Activated gamma-delta T cell (primary cell): ENCODE results near the gene SND1.

Experiments used
- DNase-seq: peaks from one replicate; lab custom pipeline; 2025; lab: John Stamatoyannopoulos, UW

SND1 gene

DNA sequence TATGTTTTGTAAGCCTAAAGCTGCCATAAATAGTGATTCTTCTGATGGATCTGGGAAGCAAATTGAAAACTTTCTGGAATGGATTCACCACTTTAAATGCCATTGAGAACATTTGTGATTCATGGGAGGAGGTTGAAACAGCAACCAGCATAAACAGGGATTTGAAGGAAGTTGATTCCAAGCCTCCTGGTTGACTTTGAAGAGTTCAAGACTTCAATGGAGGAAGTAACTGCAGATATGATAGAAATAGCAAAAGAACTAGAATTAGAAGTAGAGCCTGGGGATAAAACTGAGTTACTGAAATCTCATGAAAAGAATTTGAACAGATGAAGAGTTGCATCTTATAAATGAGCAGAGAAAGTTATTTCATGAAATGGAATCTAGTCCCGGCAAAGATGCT is 280.1 kb downstream of the SND1 start:
- DNase-seq, result no peak

DNA sequence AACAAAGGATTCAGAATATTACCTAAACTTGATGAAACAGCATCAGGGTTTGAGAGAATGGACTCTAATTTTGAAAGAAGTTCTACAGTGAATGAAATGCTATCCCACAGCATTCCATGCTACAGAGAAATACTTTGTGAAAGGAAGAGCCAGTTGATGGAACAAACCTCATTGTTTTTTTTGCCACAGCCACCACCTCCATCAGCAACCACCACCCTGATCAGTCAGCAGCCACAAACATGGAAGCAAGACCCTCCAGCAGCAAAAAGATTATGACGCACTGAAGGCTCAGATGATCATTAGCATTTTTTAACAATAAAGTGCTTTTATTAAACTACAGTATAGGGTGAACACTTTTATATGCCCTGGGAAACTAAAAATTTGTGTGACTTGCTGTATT is 280.5 kb downstream of the SND1 start:
- DNase-seq, result no peak

DNA sequence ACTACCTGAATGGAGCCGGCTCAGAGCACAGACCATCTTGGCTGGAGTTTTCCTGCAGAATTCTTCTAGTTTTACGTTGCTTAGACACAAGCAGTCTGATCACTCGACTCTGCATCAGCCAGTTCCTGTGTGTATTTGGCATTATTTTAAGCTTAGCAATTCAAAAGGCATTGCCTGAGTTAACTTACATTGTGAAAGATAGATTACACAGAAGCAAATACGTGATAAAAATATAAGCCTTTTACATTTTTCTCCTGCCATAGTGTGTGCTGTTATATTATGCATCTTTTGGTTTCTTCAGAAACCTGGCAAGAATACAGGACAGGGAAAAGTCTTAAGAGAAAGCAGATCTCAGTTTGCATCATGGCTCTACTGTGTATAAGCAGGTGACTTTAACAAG is 281.2 kb downstream of the SND1 start:
- DNase-seq, result no peak

DNA sequence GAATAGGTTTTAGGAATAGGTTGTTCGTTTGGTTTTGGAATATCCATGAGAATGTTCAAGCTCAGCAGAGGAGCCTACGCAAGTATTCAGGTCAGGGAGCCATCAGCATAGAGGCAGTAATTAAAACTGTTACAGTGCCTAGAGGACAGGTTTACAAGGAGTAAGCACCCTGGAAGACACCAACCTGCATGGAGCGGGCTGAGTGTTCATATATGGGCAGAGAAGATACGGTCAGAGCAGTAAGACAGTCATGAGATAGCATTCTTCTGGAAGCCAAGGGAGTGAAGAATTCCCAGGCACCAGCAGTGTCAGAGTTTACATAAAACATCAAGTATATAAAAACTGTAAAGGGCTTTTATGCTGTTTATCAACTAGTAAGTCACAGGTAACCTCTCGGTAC is 282.7 kb downstream of the SND1 start:
- DNase-seq, result no peak

DNA sequence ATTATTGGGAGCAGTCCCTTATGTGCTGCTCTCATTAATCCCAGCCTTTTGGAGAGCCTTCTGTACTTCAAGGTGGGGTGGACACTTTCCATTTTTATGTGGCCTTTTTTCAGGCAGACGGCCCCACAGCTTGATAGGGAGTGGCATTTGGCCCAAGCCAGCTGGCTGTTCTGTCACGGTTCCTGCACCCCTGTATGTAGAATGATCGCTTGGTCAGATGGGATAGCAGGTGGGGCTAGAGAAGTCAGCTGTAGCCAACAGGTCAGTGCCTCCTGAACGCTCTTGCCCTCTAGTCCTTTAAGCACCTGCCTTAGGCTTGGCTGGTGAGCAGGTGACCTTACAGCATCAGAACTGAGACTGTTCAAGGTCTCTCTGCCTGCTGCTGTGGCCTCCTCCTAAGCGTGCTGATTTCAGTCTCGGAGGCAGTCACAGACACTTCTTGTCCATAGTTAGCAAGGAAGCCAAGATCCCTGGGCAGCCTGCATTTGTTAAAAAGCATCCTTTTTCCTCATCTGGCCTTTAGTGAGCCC is 283.9 kb downstream of the SND1 start:
- DNase-seq, result no peak

DNA sequence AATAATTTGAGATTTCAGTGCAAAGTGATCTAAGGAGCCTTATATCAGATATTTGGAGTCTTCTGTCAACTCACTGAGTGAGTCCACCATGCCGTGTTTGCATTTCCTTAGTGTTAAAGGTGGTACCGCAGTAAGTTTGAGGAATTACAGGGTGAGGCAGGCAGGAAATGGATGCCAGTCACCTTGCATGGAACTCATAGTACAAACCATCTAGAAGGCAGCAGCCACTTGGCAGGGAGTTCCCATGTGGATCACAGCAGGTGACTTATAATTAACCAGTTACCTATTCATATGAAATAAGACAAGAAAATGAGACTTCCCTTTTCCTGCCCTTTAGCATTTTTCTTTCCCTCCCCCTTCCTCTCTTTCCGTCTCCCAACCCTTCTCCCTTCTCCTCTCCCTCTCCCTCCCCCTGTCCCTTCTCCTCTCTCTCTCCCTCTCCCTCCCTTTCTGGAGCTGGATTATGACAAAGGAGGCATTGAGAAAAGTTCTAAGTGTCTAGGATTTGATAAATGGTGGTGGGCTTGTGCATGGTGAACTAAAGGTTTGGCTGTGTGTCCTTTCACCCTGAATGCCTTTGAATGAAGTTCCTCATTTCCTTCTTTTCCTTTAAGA is 285.2 kb downstream of the SND1 start:
- no peak for DNase-seq

DNA sequence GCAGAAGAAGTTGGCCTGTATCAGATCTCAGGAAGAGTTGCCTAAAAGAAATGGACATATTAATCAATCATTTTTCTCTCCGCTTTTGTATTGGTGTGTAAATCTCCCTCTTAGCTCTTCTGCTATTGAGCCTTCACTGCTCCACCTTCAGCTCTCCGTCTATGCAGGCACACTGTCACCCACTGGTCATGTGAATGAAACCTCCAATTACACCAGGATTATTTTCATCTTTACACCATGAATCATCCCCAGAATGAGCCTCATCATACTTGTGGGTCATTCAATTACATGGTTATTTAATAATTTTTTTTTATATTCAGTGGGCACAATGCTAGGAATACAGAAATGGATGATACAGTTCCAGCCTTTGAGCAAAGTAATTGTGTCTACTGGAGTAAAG is 286.6 kb downstream of the SND1 start:
- DNase-seq, result no peak

DNA sequence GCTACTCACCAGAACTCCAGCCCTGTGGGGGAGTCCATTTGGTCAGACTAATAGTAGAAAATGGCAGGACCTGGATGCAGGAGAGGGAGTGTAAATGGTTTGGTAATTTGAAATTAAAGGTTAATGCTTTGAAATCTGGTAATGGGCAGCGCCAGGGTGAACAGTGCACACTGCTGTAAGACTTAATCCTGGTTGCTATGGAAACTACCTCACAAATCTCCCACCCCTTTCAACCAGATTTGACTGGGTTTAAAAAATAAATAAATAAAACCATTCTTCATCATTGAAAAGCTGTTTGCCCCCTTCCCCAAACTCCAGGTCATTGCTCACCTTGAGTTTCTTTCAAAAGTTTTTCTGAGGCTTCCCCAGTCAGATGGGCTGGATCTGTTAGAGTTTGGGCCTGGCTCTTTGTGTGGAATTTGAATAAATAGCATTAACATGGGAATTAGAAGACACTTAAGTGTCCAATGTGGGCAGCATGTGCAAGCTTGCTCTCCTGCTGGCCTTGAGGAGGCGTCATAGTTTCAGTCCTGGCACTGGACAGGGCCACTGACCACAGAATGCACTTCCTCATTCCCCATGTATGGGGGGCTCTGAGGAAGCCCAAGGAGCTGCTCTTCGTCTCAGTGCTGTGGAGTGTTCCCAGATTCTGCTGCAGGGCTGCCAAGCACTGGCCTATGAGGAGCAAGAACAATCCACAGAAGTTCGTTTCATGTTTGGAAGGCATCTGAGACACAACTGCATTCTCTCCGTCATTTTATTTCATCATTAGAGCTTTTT is 288.6 kb downstream of the SND1 start:
- DNase-seq, result no peak

DNA sequence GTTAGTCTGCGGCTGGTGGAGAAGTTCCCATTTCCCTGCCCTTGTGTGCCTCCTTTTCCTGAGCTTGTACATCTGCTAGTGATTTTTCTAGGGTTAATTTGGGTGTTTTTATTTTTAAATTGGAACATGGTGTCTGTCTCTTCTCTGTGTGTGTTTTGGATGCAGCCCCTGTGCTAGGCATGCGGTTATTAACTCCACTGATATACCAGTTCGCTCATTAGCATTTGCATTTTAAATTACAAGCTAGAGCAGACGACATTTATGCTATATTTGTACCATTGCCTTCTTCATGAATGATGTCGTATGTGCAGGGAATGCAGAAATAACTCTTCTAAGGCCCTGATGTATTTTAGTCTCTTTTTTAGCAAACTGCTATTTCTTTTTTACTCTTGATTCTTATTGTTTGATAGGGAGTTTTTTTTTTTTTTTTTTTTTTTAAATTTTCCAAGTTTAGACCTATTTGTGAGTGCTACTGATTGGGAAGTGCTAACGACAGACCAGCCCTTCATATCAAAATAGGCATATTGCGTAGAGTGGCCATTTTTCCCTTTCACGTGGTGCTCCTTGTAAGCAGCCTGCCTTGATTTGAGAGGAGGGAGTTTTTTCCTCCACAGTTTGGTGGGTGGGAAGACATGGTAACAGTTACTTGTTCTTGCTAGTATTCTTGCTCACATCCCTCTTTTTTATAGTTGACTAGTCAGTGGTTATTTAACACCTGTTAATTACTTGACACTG is 289.6 kb downstream of the SND1 start:
- DNase-seq, result no peak

DNA sequence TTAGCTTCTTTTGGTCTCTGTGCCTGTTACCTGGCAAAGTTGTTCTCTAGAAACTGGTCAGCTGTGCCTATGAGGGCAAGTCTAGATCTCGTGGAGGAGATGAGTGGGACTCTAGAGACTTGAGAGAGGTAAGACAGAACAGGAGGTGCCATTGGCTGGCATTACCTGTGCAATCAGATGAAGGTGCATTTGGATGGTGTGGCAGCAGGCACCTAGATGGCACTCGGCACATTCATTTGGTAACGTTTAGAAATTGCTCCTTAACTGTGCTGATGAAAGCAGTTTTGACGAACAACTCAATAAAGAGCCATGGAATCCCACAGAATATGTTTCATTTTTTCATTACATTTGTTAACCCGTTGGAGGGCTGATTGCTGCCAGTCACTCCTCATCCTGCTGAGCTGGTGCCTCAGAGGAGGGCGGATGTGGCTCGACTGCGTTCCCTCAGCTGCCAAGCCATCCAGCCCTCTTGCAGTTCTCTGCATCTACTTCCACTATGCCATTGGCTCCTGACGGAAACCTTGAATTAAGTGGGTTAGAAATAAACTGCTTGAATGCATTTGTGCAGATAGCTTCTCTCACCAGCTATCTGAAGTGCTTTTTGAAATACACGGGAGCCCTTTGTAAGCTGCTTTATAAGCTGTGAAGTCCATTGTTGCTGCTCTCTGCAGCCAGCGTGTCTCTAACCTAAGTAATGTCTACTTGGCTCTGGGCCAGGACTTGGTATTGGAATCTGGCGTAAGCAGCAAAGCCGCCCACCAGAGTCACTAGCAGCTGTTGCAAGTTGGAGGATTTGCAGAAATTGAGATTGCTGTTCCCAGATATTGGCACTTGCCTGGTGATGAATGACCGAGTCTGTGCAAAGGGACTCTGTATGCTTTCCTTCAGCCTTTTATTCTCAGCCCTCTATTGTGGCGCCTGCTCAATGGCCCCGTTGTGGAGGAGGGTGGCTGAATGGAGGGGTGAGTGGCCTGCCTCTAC is 291.8 kb downstream of the SND1 start:
- no peak for DNase-seq

DNA sequence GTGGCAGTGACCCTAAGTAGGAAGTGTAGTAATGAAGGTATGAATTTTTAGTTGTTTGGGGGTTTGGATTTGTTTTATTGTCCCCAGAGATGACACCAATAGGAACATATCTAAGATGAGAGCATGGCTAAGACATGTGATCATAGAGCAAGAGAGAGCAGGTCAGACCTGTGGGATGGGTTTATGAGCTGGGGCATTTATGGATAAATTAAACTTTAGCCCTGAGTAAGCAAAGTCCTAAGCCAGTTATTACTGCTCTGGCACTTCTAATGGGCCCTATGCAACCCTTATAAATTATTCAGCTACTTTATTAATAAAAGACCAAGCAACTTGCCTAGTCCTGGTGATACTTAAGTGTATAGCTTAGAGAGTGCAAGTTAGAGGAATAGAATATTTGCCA is 294.1 kb downstream of the SND1 start:
- no peak for DNase-seq

DNA sequence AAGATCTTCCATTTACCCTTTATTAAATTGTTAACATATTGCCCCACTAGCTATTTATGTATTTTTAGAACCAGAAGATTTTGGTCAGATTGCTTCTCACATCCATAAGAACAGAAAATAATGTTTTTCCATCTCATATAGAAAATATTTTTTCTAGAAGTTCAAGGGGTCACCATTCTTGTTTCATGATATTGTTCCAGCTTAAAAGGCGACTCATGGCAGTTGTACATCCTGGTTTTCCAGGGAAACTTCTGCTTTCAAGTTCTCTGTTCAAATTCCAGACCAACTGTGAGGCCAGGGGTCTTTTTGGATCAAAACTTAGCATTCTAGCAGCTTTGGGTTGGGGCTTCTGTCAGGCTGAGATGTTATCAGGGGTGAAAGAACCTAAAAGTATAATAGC is 294.9 kb downstream of the SND1 start:
- DNase-seq, result no peak

DNA sequence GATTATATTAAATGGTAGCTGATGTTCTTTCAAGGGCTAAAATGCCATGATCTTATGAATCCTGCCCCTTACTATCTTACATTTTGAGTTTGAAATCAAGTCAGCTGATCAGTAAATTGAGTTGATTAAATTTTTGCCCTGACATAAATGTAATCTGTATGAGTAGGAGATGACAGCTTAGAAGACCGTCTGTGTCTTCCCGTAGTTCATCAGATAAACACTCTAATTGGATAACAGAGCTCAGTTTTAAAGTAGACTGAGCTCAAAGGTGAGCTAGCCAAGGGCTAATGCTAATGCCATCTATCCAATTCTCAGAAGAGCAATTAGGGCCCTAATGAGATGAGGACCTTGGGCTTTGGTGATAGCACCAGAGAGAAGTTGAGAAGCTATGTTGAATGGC is 296.3 kb downstream of the SND1 start:
- no peak for DNase-seq

DNA sequence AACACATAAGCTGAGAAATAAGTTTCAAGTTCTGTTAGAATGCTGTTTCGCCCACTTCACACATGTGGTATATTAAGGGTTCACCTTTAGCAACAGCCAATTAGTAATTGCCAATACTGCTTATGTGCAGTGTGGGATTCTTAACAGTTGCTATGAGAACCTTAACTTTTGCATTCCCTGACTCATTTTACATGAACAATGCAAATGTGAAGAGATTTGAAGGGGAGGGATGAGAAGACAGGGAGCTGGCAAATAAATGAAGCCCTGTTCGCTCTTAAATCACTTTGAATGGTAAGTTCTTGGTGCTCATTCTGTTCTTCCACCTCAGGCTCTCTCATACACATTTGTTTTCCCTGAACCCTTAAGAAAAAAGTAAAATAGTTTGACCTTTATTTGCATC is 296.9 kb downstream of the SND1 start:
- DNase-seq, result no peak

DNA sequence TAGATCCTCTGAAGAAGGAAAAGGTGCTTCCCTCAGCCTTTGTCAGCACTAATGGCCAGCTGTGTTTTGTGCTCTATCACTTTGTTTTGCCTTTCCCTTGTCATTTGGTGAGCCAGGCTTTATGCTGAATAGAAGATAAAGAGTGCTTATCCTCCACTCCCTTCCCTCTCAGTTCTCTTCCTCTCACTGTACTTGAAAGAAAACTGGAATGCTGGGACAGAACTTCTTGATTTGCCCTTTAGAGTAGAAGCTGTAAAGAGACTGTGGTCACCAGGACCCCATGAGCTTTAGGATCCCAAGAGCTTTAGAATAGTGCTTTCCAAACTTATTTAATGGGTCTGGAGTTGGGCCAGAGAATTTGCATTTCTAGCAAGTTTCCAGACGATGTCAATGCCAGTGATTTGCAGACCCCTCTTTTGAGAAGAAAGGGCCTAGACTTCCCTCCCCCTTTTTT is 297.8 kb downstream of the SND1 start:
- no peak for DNase-seq

DNA sequence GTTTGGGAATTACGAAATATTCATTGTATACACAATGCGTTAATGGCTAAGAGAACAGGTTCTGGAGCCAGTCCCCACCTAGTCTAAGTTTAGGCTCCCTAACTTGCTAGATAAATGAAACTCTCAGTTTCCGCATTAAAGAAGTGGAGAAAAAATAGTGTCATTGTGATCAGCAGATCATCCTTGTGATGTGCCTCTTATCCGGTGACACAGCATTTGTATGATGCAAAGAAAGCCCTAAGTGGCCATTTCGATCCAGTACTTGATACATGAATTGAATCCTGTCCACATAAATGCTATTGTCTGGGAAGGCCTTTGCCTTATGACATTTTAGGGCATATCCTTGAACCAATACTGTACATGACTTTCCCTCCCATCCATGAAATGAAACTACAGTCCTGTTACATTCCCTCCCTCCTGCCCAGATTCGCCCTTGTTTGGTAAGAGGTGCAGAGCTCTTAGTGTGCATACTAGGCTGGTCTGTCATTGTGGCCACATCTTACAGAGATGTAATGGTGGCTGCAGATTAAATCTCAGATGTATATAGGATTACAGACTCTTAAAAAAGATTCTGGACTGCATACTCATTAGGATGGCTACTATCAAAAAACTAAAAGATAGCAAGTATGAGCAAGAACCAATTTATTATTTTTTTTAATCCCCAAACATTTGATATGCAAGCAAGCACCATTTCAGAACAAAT is 298.4 kb downstream of the SND1 start:
- DNase-seq, result no peak

DNA sequence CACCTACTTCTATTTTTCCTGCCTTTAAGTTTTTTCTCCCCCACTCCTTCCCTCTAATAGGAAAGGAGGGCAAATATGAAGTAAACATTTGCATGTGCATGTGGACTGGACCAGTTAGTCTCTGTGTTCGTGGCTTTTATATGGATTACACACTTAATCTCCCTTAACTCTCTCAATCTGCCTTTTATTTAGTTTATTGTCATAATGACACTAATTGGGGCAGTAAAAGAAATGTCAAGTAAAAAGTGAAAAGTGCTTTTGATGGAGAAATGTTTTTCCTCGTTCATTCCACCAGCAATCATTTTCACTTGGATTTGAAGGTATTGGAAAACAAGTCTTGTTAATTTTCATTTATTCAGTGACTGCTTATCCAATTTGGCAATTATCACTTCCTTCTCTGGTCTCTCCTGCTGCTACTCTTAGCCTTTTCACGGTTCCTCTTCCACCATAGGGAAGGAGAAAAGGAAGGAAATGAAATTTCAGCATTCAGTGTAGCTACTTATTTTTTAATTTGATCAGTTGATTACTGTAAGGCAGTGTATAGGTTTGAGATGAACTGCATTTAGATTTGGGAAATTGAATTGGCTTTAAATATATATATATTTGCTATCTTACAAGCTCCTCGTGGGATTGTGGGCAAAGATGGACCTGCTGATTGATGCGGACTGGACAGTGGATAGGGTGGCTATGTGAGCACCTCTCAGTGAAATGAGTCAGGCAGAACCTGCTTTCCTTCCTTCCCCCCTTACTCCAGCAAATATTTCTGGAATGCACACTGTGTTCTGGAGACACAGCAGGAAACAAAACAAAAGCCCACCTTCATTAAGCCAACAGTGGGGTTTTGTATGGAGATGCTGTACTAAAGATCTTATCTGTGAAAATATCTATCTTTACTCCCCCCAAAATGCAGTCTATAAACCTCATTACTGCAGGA is 301.7 kb downstream of the SND1 start:
- no peak for DNase-seq

DNA sequence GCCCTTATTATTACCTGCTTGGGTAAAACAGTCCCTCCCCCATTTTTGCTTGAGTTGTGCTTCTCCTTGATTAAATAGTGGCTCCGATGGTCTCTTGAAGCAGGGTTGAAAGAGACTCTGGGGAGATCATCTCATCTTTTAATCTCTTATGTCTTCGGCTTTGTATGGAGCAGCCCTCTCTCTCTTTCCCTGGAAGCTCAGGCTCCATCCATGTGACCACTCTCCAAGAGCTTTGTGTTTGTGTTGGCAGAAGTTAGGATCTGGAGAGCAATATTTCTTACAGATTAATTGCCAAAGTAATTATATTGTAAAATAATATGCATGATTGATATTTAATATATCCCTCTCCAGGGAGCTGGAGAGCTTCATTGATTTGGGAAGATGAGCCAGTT is 302.4 kb downstream of the SND1 start:
- DNase-seq, result no peak

DNA sequence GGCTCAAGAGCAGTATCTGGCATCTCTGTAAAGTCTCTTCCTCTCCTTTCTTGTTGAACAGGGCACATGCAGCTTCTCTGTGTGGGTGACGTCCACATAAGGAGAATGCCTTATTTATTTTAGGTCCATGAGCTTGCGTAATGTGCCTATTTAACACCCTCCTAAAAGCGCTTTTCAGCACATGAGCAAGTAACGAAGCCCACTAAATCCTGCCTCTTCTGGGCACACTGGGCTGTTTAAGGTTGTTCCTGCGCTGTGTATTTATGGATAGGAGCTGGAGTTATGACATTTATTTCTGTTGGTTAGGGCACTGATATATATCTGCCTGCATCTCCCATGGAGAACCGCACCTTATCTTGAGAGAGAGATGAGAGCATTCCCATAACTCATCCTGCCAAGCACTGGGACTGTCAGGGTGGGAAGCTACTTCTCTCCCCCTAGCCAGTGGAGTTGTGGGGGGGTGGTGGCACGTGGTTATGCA is 303.1 kb downstream of the SND1 start:
- no peak for DNase-seq

DNA sequence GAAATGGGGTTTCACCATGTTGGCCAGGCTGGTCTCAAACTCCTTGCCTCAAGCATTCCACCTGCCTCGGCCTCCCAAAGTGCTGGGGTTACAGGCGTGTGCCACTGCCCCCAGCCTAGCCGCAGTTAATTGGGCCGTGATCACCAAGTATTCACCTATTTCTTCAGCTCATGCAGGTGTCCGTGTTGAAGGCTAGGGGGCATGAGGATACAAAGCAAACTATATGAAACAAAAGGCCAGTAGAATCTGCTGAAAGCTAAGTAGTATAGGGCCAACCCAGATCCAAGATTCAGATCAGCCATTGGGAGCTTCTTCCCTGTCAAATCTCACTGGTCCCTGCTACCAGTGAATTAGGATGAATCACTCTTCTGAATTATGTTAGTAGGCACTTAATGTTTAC is 305.9 kb downstream of the SND1 start:
- DNase-seq, result no peak
